Measurements from ENCODE around the gene CUL1.

CUL1 gene

GRCh38 chr7:148790850-148791249, 92.1 kb downstream of the CUL1 start:
- no peak for TF ChIP-seq CTCF (IDR thresholded peaks at IDR 0.05; ENCODE audit: insufficient read depth, missing control alignments)
- FAIRE-seq (no peak), DNase-seq (ENCODE audit: insufficient read length, low spot score) (no peak)

- no peak for TF ChIP-seq CTCF (IDR thresholded peaks at IDR 0.05; ENCODE audit: insufficient read depth, missing control alignments)
- FAIRE-seq: no peak
- DNase-seq (ENCODE audit: insufficient read length, low spot score): no peak
These were observed 92.8 kb downstream of the CUL1 start for GRCh38 chr7:148791546-148791945.

- TF ChIP-seq CTCF (IDR thresholded peaks at IDR 0.05; ENCODE audit: insufficient read depth, missing control alignments): no peak
- FAIRE-seq (no peak), DNase-seq (ENCODE audit: insufficient read length, low spot score) (no peak)
These were observed 94.9 kb downstream of the CUL1 start for GRCh38 chr7:148793590-148793989.

GRCh38 chr7:148794476-148794875, 95.8 kb downstream of the CUL1 start:
- no peak for TF ChIP-seq CTCF (IDR thresholded peaks at IDR 0.05; ENCODE audit: insufficient read depth, missing control alignments)
- no peak for DNase-seq (ENCODE audit: insufficient read length, low spot score)
- no peak for FAIRE-seq

- DNase-seq (ENCODE audit: insufficient read length, low spot score) (no peak), FAIRE-seq (no peak)
- no peak for TF ChIP-seq CTCF (IDR thresholded peaks at IDR 0.05; ENCODE audit: insufficient read depth, missing control alignments)
These were observed 98.1 kb downstream of the CUL1 start for GRCh38 chr7:148796841-148797240.

- DNase-seq (ENCODE audit: insufficient read length, low spot score): no peak
- no peak for TF ChIP-seq CTCF (IDR thresholded peaks at IDR 0.05; ENCODE audit: insufficient read depth, missing control alignments)
- no peak for FAIRE-seq
These were observed 101.3 kb downstream of the CUL1 start for GRCh38 chr7:148799893-148800555.

GRCh38 chr7:148800677-148801076, 102.0 kb downstream of the CUL1 start:
- no peak for TF ChIP-seq CTCF (IDR thresholded peaks at IDR 0.05; ENCODE audit: insufficient read depth, missing control alignments)
- DNase-seq (ENCODE audit: insufficient read length, low spot score) (no peak), FAIRE-seq (no peak)
